NCI-H1092 treated with DMSO at 0.1 percent for 48 hours (cell line): ENCODE measurements around the gene STOX1.
"Not testable (repeated sequence)": the region's sequence is repeated elsewhere in the genome, so short reads cannot be mapped to it uniquely, and the experiment has no call there.

Source experiments
- DNase-seq: peaks from one replicate; lab custom pipeline; 2025; lab: John Stamatoyannopoulos, UW

Gene STOX1

DNA sequence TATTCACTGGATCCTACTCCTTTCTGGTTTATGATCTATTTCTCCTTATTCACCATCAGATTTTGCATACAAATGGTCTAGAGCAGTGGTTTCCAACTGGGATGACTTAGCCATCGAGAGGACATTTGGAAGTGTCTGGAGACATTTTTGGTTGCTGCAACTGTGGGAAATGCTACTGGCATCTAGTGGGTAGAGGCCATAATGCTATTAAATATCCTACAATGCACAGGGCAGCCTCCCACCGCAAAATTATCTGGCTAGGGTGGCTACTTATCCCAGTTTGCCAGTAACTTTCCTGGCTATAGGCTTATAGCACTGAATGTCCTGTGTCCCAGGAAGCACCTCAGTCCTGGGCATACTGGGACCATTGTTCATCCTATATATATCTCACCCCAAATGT is 52.3 kb downstream of the STOX1 start:
- no peak for DNase-seq

- DNase-seq: no peak
These were observed 52.9 kb downstream of the STOX1 start for GRCh38 chr10:68880181-68880580.

DNA sequence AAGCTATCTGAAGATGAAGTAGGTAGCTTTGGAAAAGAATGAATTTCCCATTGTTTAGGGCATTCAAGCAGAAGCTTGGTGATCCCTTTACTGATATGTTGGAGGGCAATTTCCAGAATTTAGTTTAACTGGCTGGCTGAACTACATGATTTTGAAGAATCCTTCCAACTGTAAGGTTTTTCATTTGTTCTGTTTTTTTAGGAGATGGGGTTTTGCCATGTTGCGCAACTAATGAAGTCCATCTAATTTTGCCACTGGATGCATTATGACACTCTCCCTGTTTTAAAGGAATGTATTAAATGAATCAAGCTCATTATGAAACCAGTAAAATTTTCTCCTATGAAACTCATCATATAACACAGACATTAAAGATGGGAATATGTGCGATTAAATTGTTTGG is 67.7 kb downstream of the STOX1 start:
- no peak for DNase-seq

DNA sequence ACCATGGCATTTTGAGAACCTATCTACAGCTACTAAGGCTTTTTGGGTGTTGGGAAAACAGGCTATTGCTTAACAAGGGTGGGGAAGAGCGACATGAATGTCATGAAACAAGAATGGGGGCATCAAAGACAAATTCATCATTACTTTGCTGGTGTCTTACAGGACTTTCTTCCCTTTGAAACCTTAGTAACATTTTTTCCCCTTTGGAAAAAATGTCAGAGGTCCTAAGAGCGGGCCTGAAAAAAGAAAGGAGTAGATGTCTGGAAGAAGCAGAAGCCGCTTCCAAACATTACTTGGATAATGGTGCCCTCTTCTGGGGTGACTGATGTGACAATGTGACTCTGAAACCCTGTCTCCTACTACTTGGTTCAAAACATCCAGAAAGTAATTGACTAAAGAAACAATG is 70.0 kb downstream of the STOX1 start:
- DNase-seq: peak; percentile 53

DNA sequence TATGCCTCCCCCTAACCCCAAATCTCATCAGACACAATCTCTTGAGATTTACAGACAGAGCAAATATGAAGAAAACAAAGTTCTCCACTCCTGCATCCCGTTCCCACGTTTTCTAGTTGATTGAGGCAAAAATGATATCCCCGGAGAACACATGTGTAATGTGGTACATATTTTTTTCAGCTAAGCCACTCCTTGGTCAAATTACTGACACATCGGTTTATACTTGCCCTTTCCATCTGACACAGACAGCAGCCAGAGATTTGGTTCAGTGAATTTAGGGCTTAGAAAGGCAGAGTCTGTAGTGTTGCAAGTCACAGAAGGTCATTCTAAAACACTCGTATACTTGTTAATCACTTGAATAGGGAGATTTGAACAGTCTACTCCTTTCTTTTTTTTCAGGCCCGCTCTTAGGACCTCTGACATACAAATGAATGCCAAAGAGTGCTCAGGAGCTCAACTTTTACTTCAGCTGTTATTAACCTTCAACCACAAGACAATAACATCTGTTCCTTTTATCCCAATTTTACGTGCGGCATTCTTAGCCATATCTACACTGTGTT is 71.9 kb downstream of the STOX1 start:
- DNase-seq: no peak

- no peak for DNase-seq
These were observed 73.2 kb downstream of the STOX1 start for GRCh38 chr10:68900427-68901104.

- DNase-seq: peak; percentile 97
These were observed 74.0 kb downstream of the STOX1 start, which contains the start of gene DDX50 for GRCh38 chr10:68901105-68901927. Gene DDX50, plus strand, starts transcription at chr10:68901315. Its CDS starts 70 bp downstream, at chr10:68901385.

GRCh38 chr10:68902382-68902781 is 75.1 kb downstream of the STOX1 start:
- no peak for DNase-seq

DNA sequence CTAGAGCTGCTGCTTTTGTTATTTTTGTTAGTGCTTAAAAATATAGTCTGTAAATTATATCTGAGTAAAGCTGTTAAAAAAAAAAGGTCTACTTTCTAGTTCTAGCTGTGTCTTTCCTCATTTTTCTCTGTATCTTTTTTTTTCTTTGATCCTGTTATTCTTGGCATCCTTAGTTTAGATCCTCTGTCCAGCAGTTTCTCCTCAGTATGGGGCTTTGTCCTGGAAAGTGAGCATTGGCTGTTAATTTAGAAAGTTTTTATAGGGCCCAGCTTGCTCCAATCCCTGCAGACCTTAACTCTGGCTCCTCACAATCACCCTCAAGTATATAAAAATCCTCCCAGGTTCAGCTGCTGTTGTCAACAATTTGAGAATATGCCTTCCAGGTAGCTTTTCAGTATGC is 97.3 kb downstream of the STOX1 start:
- DNase-seq: no peak

GRCh38 chr10:68925489-68925888 is 98.2 kb downstream of the STOX1 start:
- no peak for DNase-seq

DNA sequence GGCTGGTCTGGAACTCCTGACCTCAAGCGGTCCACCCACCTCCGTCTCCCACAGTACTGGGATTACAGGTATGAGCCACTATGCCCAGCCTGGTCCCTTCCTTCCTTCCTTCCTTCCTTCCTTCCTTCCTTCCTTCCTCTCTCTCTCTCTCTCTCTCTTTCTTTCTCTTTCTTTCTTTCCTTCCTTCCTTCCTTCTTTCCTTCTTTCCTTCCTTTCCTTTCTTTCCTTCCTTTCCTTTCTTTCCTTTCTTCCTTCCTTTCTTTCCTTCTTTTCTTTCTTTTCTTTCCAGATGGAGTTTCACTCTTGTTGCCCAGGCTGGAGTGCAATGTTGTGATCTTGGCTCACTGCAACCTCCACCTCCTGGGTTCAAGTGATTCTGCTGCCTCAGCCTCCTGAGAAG is 101.8 kb downstream of the STOX1 start:
- not testable (repeated sequence) for DNase-seq

GRCh38 chr10:68929888-68930287 is 102.6 kb downstream of the STOX1 start:
- not testable (repeated sequence) for DNase-seq

GRCh38 chr10:68932860-68933259 is 105.5 kb downstream of the STOX1 start:
- not testable (repeated sequence) for DNase-seq

DNA sequence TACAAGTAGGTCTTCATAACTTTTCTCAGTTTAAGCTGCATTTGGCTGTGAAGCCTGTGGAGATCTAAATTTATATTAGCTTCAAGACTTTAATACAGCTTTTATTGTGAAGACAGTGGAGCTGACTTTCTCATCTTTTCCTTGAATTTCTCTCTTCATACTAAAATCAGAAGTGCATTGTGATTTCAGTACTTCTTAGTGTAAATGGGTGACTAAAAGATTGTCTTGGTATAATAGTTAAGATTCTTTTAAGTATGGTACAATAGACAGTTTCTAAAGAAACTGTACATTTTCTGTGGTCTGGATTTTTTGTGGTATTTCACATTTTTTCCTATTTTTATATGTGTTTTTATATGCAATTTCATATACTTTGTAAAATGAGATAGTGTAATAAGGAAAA is 107.7 kb downstream of the STOX1 start:
- no peak for DNase-seq

GRCh38 chr10:68938117-68938516 is 110.8 kb downstream of the STOX1 start:
- no peak for DNase-seq

- DNase-seq: no peak
These were observed 111.6 kb downstream of the STOX1 start for GRCh38 chr10:68938884-68939283.

DNA sequence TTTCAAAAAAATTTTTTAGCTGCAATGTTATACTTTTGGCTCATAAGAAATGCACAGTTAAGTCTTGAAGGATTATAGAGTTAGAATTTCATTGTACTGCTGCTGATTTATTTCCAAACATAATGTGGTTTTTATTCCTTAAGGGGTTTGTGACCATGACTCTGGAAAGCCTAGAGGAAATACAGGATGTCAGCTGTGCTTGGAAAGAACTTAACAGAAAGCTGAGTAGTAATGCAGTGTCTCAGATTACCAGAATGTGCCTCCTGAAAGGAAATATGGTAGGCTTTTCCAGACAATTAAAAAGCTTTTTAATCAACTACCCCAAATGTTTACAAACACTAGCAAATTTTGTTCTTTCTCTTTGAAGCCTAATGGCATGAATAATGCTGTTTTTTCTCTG is 113.6 kb downstream of the STOX1 start:
- not testable (repeated sequence) for DNase-seq
